GM06990 (cell line): ENCODE measurements around the gene MSH3.
A peak's percentile ranks its signal among the peaks of the same experiment; 100 is the strongest.
"Not testable (repeated sequence)": the region's sequence is repeated elsewhere in the genome, so short reads cannot be mapped to it uniquely, and the experiment has no call there.

Experiments used
- DNase-seq: peaks from one replicate; pipeline ENCODE4 v3.0.0-alpha.2; 2011; ENCODE audit not compliant: insufficient read length; ENCODE audit errors: extremely low read depth
- H3K27me3 ChIP-seq: replicated peaks from 2 replicates; pipeline ENCODE4 v1.6.0; 2011; ENCODE audit warnings: low read length; ENCODE audit not compliant: control insufficient read depth, insufficient read depth
- H3K36me3 ChIP-seq: 2 replicates; pipeline ENCODE4 v1.5.1; 2011; ENCODE audit warnings: low read length; ENCODE audit not compliant: control insufficient read depth, insufficient read depth
- H3K4me3 ChIP-seq: replicated peaks from 2 replicates; pipeline ENCODE4 v1.5.1; 2011; ENCODE audit warnings: low read depth, mild to moderate bottlenecking, control low read depth, low read length
- TF ChIP-seq, protein P1 (sequence below): IDR thresholded peaks from 2 replicates; pipeline ENCODE4 v1.5.1; 2011; ENCODE audit warnings: low read length, control low read depth, mild to moderate bottlenecking, inconsistent platforms; ENCODE audit not compliant: insufficient read depth, poor library complexity, severe bottlenecking

MSH3 gene

DNA sequence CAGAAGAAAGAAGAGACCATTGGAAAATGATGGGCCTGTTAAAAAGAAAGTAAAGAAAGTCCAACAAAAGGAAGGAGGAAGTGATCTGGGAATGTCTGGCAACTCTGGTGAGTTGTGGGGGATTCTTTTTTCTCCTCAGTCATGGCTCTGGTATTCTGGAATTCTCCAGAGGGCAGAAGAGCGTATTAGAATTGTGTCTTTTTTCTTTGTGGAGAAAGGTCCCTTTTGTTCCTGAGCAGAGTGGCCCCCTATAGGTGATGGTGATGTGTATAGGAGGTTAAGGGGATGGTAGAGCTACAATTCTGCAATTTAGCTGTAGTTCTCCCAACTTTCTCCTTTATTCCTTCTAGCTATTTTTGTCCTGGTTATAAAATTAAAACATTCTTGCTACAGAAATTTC lies 2.0 kb downstream of the MSH3 start:
- Histone ChIP-seq H3K36me3 (peaks cover 1% of the 10 kb centered on the region; the same call in 1 of the 2 replicates), H3K27me3 (no peaks in the 10 kb centered on the region), H3K4me3 (no peak overlapping the region)
- TF ChIP-seq, protein P1, sequence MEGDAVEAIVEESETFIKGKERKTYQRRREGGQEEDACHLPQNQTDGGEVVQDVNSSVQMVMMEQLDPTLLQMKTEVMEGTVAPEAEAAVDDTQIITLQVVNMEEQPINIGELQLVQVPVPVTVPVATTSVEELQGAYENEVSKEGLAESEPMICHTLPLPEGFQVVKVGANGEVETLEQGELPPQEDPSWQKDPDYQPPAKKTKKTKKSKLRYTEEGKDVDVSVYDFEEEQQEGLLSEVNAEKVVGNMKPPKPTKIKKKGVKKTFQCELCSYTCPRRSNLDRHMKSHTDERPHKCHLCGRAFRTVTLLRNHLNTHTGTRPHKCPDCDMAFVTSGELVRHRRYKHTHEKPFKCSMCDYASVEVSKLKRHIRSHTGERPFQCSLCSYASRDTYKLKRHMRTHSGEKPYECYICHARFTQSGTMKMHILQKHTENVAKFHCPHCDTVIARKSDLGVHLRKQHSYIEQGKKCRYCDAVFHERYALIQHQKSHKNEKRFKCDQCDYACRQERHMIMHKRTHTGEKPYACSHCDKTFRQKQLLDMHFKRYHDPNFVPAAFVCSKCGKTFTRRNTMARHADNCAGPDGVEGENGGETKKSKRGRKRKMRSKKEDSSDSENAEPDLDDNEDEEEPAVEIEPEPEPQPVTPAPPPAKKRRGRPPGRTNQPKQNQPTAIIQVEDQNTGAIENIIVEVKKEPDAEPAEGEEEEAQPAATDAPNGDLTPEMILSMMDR = peak; percentile 50
- DNase-seq = no peak

DNA sequence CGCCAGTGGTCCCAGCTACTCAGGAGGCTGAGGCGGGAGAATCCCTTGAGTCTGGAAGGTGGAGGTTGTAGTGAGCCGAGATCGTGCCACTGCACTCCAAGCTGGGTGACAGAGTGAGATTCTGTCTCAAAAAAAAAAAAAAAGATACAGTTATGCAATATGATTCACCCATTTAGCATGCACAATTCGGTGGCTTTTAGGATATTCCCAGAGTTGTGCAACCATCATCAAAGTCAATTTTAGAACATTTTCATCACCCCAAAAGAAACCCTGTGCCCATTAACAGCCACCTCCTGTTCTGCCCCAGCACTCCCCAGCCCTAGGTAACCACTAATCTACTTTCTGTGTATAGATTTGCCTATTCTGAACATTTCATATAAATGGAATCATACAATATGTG lies 4.7 kb downstream of the MSH3 start:
- Histone ChIP-seq H3K36me3 (peaks cover 1% of the 10 kb centered on the region; the same call in 1 of the 2 replicates), H3K4me3 (no peak overlapping the region), H3K27me3 (no peaks in the 10 kb centered on the region)
- no peak for DNase-seq
- TF ChIP-seq, protein P1 = no peak

DNA sequence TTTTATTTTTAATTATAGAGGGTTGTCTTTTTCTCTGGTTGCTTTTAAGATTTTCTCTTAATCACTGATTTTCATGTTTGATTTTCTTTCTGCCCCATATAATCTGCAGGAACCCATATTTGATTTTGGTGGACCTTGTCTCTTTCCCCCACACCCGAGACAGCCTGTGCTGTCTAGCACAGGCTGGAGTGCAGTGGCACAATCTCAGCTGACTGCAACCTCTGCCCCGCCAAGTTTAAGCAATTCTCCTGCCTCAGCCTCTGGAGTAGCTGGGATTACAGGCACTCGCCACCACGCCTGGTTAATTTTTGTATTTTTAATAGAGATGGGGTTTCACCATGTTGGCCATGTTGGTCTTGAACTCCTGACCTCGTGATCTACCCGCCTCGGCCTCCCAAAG lies 6.2 kb downstream of the MSH3 start:
- not testable (repeated sequence) for H3K27me3 ChIP-seq, H3K4me3 ChIP-seq, DNase-seq, H3K36me3 ChIP-seq

DNA sequence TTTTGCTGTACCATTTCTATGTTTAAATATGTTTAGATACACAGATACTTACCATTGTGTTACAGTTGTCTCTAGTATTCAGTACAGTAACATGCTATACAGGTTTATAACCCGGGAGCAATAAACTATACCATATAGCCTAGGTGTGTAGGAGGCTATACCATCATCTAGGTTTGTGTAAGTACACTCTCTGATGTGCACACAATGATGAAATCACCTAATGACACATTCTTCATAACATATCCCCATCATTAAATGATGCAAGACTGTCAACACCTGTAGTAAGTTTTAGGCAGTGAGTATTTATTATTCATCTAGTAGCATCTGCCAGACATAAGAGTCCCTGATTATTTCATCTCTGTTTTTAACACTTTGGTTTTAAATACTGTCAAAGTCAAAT lies 7.7 kb downstream of the MSH3 start:
- no peak for DNase-seq
- TF ChIP-seq, protein P1 = no peak
- no peak overlapping the region for H3K4me3 ChIP-seq
- H3K36me3 ChIP-seq = peaks cover 1% of the 10 kb centered on the region; the same call in 1 of the 2 replicates
- no peaks in the 10 kb centered on the region for H3K27me3 ChIP-seq

DNA sequence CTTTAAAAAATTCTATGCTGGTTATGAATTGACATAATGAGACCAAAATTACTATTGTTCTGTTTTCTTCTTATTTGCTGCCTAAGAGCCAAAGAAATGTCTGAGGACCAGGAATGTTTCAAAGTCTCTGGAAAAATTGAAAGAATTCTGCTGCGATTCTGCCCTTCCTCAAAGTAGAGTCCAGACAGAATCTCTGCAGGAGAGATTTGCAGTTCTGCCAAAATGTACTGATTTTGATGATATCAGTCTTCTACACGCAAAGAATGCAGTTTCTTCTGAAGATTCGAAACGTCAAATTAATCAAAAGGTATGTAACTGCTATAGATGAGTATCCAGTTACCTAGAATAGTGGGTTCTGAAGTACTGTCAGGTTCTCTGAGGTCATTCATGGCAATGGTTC lies 10.6 kb downstream of the MSH3 start:
- no peaks in the 10 kb centered on the region for H3K27me3 ChIP-seq
- peaks cover 3% of the 10 kb centered on the region for H3K36me3 ChIP-seq
- TF ChIP-seq, protein P1 = no peak
- DNase-seq = no peak
- H3K4me3 ChIP-seq = no peak overlapping the region

DNA sequence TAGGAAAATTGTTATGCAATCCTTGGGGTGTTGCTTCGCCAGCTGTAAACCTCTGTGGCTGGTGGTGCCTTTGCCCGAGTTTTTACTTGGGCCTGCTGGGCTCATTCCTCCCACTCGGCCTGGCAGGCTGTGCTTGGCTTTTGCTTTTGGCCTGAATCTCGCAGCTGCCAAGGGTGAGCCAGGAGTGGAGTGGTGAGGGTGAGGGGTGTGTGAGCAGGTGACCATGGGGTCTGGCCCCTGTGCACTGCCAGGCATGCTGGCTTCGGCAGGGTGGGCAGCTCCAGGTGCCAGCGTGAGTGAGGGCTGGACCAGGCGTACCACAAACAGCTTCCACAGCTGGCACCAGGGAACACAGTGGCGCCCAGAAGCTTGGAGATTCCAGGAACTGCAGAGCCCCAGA lies 12.9 kb downstream of the MSH3 start:
- Histone ChIP-seq H3K27me3 (no peaks in the 10 kb centered on the region), H3K36me3 (peaks cover 3% of the 10 kb centered on the region), H3K4me3 (no peak overlapping the region)
- DNase-seq = no peak
- TF ChIP-seq, protein P1 = no peak
